ENCODE measurements around the gene TAAR1.

DNA sequence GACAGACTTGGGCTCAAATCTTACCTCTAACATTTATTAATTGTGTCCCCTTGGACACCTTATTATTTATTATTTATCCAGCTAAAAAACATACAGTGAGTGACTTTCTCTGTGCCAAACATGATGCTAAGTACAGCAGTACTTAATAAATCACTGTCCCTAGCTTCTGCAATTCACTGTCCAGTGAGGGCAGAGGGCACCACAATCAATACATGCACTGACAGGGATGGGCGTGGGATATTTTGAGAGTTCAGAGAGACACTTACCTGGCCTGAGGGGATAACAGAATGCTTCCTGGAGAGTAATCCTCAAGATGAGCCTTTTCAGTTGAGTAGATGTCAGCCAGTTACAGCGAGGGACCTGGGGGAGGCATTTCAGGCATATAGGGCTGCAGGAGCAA lies 25.6 kb downstream of the TAAR1 start:
- TF ChIP-seq, protein P1, sequence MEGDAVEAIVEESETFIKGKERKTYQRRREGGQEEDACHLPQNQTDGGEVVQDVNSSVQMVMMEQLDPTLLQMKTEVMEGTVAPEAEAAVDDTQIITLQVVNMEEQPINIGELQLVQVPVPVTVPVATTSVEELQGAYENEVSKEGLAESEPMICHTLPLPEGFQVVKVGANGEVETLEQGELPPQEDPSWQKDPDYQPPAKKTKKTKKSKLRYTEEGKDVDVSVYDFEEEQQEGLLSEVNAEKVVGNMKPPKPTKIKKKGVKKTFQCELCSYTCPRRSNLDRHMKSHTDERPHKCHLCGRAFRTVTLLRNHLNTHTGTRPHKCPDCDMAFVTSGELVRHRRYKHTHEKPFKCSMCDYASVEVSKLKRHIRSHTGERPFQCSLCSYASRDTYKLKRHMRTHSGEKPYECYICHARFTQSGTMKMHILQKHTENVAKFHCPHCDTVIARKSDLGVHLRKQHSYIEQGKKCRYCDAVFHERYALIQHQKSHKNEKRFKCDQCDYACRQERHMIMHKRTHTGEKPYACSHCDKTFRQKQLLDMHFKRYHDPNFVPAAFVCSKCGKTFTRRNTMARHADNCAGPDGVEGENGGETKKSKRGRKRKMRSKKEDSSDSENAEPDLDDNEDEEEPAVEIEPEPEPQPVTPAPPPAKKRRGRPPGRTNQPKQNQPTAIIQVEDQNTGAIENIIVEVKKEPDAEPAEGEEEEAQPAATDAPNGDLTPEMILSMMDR (IDR thresholded peaks at IDR 0.05), result no peak
- TF ChIP-seq POLR2A (IDR thresholded peaks at IDR 0.05), result no peak
- no peak for TF ChIP-seq EP300 (IDR thresholded peaks at IDR 0.05)

Data from tibial nerve (tissue), 4 donors.